Measurements from ENCODE around the gene ANKRD27.

GRCh38 chr19:32567486-32567885 is 107.5 kb downstream of the ANKRD27 start:
- no peak for TF ChIP-seq ZNF274 (IDR thresholded peaks at IDR 0.05; ENCODE audit: low read depth, low read length)
- no peak for TF ChIP-seq POLR2A (IDR thresholded peaks at IDR 0.05; ENCODE audit: borderline replicate concordance, extremely low read depth, insufficient read depth, insufficient read length)
- no peak for TF ChIP-seq EZH2 (IDR thresholded peaks at IDR 0.05)
- TF ChIP-seq MAX (IDR thresholded peaks at IDR 0.05), result no peak
- no peak for TF ChIP-seq CTCF (IDR thresholded peaks at IDR 0.05 in 2 of 3, conservative IDR thresholded peaks at IDR 0.05 in 1 of 3; ENCODE audit: borderline replicate concordance in 1 of 3, insufficient read depth in 1 of 3, low read depth in 2 of 3, low read length in 2 of 3)
- TF ChIP-seq TCF7L2 (IDR thresholded peaks at IDR 0.05; ENCODE audit: borderline replicate concordance, extremely low read depth, insufficient read depth, insufficient read length), result no peak
- no peak for TF ChIP-seq ATF3 (IDR thresholded peaks at IDR 0.05)
- TF ChIP-seq RAD21 (IDR thresholded peaks at IDR 0.05; ENCODE audit: low read depth), result no peak
- TF ChIP-seq POLR2AphosphoS5 (IDR thresholded peaks at IDR 0.05; ENCODE audit: low read depth, low read length), result no peak
- TF ChIP-seq FOSL1 (IDR thresholded peaks at IDR 0.05; ENCODE audit: low read depth), result no peak
- no peak for TF ChIP-seq ELF1 (IDR thresholded peaks at IDR 0.05; ENCODE audit: borderline replicate concordance, low read depth)
